DOHH2 (cell line): ENCODE data around the gene REEP3.

ENCODE experiments used
- EZH2phosphoT487 ChIP-seq: fragments of 200-600 bp; sonication (generic); IDR thresholded peaks from 2 replicates; pipeline ENCODE4 v1.6.1; 2017; ENCODE audit warnings: borderline replicate concordance, mild to moderate bottlenecking, antibody characterized with exemption, low read length, moderate library complexity, mixed read lengths
- TF ChIP-seq, protein P1 (sequence below): fragments of 200-600 bp; sonication (generic); IDR thresholded peaks from one replicate; pipeline ENCODE4 v1.5.1; 2014; ENCODE audit warnings: antibody characterized with exemption, mild to moderate bottlenecking, low read depth, low read length; ENCODE audit not compliant: poor library complexity, severe bottlenecking

DNA sequence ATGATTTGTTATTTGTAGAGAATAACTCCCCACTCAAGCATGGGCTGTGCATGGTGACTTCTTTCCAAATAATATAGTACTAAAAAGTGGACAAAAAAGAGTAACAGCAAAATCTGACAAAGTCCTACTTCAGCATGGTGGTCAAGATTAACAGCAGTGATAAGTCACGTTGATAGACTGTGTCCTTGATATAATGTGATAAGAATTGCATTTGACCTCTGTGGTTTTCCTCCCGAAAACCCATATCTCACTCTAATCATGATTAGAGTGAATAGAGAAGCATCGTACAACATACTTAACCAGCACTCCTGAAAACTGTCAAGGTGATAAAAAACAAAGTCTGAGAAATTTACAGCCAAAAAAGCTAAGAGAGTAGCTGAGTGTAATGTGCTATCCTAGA lies 42.4 kb downstream of the REEP3 start:
- TF ChIP-seq, protein P1, sequence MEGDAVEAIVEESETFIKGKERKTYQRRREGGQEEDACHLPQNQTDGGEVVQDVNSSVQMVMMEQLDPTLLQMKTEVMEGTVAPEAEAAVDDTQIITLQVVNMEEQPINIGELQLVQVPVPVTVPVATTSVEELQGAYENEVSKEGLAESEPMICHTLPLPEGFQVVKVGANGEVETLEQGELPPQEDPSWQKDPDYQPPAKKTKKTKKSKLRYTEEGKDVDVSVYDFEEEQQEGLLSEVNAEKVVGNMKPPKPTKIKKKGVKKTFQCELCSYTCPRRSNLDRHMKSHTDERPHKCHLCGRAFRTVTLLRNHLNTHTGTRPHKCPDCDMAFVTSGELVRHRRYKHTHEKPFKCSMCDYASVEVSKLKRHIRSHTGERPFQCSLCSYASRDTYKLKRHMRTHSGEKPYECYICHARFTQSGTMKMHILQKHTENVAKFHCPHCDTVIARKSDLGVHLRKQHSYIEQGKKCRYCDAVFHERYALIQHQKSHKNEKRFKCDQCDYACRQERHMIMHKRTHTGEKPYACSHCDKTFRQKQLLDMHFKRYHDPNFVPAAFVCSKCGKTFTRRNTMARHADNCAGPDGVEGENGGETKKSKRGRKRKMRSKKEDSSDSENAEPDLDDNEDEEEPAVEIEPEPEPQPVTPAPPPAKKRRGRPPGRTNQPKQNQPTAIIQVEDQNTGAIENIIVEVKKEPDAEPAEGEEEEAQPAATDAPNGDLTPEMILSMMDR = no peak
- TF ChIP-seq EZH2phosphoT487 = no peak
